Subcutaneous abdominal adipose tissue (tissue), 5 donors: Measurements from ENCODE around the gene AMPD3.
A peak's percentile ranks its signal among the peaks of the same experiment; 100 is the strongest.

Source experiments
- H3K27ac ChIP-seq: one replicate; pipeline ENCODE4 v1.7.0; 2013; ENCODE audit warnings: low read depth, mild to moderate bottlenecking, inconsistent platforms, low read length, moderate library complexity
- H3K27me3 ChIP-seq, 5 donors: one replicate each; pipeline ENCODE4 v1.7.0; 2013; ENCODE audit warnings: low read length in 5 of 5, inconsistent platforms in 1 of 5; ENCODE audit not compliant: control insufficient read depth in 5 of 5, insufficient read depth in 4 of 5
- H3K36me3 ChIP-seq, 5 donors: one replicate each; pipeline ENCODE4 v1.7.0; 2013; ENCODE audit warnings: low read length in 5 of 5; ENCODE audit not compliant: control insufficient read depth in 5 of 5, insufficient read depth in 5 of 5
- H3K4me1 ChIP-seq, 5 donors: one replicate each; pipeline ENCODE4 v1.7.0; 2013; ENCODE audit warnings: low read length in 5 of 5, mild to moderate bottlenecking in 3 of 5, moderate library complexity in 1 of 5; ENCODE audit not compliant: control insufficient read depth in 5 of 5, insufficient read depth in 5 of 5
- H3K4me3 ChIP-seq, 5 donors: one replicate each; pipeline ENCODE4 v1.7.0; 2013; ENCODE audit warnings: low read length in 5 of 5, low read depth in 1 of 5
- H3K9ac ChIP-seq, 5 donors: one replicate each; pipeline ENCODE4 v1.7.0; 2013; ENCODE audit warnings: low read length in 5 of 5, mild to moderate bottlenecking in 4 of 5, moderate library complexity in 3 of 5
- H3K9me3 ChIP-seq, 5 donors: one replicate each; pipeline ENCODE4 v1.7.0; 2013; ENCODE audit warnings: low read length in 5 of 5; ENCODE audit not compliant: control insufficient read depth in 5 of 5
- donor health status: healthy.
- donor health status: healthy.
- donor health status: healthy.
- donor health status: healthy.
- donor health status: healthy.

The AMPD3 gene

GRCh38 chr11:10454878-10455631, at the start of gene AMPD3:
Gene AMPD3, plus strand, starts transcription at chr11:10455264. Its CDS starts 6,256 bp downstream, at chr11:10461520.
- peaks cover 0 to 3% (median 0%) of the 10 kb centered on the region in 5 donors for H3K27me3 ChIP-seq
- H3K9me3 ChIP-seq, result no peaks in the 10 kb centered on the region
- H3K4me1 ChIP-seq, result peaks cover 3 to 47% (median 24%) of the 10 kb centered on the region in 5 donors
- peak within 1 kb of the TSS in 2 of 5 donors; percentile 22 to 28 for H3K9ac ChIP-seq
- peak within 1 kb of the TSS in 4 of 5 donors; percentile 37 to 50 (median 40) for H3K4me3 ChIP-seq
- no peaks in the 10 kb centered on the region for H3K36me3 ChIP-seq
- H3K27ac ChIP-seq, result no peak within 1 kb of the TSS

GRCh38 chr11:10405865-10406592, 49.0 kb upstream of the AMPD3 start:
- Histone ChIP-seq H3K4me3 (no peak overlapping the region), H3K4me1 (peaks cover 0 to 40% (median 22%) of the 10 kb centered on the region in 5 donors), H3K27ac (no peak overlapping the region), H3K9ac (no peak overlapping the region), H3K27me3 (no peaks in the 10 kb centered on the region), H3K36me3 (no peaks in the 10 kb centered on the region), H3K9me3 (no peaks in the 10 kb centered on the region)

GRCh38 chr11:10407055-10407454, 48.0 kb upstream of the AMPD3 start:
- H3K36me3 ChIP-seq, result peaks cover 0 to 4% (median 0%) of the 10 kb centered on the region in 5 donors
- peaks cover 0 to 30% (median 12%) of the 10 kb centered on the region in 5 donors for H3K4me1 ChIP-seq
- H3K4me3 ChIP-seq, result no peak overlapping the region
- no peaks in the 10 kb centered on the region for H3K9me3 ChIP-seq
- no peaks in the 10 kb centered on the region for H3K27me3 ChIP-seq
- H3K9ac ChIP-seq, result no peak overlapping the region
- H3K27ac ChIP-seq, result no peak overlapping the region

- Histone ChIP-seq H3K4me3 (no peak overlapping the region), H3K36me3 (peaks cover 0 to 4% (median 0%) of the 10 kb centered on the region in 5 donors), H3K9ac (no peak overlapping the region), H3K4me1 (peaks cover 0 to 26% (median 12%) of the 10 kb centered on the region in 5 donors), H3K9me3 (no peaks in the 10 kb centered on the region), H3K27me3 (no peaks in the 10 kb centered on the region), H3K27ac (no peak overlapping the region)
Measured at GRCh38 chr11:10407749-10408685, 47.0 kb upstream of the AMPD3 start.

GRCh38 chr11:10409207-10409661, 45.8 kb upstream of the AMPD3 start:
- H3K9ac ChIP-seq, result no peak overlapping the region
- H3K27ac ChIP-seq, result no peak overlapping the region
- no peaks in the 10 kb centered on the region for H3K27me3 ChIP-seq
- peaks cover 0 to 4% (median 0%) of the 10 kb centered on the region in 5 donors for H3K36me3 ChIP-seq
- peaks cover 2 to 36% (median 21%) of the 10 kb centered on the region in 5 donors for H3K4me1 ChIP-seq
- no peaks in the 10 kb centered on the region for H3K9me3 ChIP-seq
- no peak overlapping the region for H3K4me3 ChIP-seq

- no peaks in the 10 kb centered on the region for H3K27me3 ChIP-seq
- H3K9me3 ChIP-seq, result no peaks in the 10 kb centered on the region
- no peak overlapping the region for H3K27ac ChIP-seq
- H3K36me3 ChIP-seq, result peaks cover 0 to 4% (median 0%) of the 10 kb centered on the region in 5 donors
- H3K4me3 ChIP-seq, result no peak overlapping the region
- peaks cover 2 to 45% (median 27%) of the 10 kb centered on the region in 5 donors for H3K4me1 ChIP-seq
- no peak overlapping the region for H3K9ac ChIP-seq
Measured at GRCh38 chr11:10410106-10410843, 44.8 kb upstream of the AMPD3 start.

- H3K4me1 ChIP-seq, result peaks cover 2 to 49% (median 28%) of the 10 kb centered on the region in 5 donors
- no peak overlapping the region for H3K9ac ChIP-seq
- H3K27me3 ChIP-seq, result no peaks in the 10 kb centered on the region
- no peak overlapping the region for H3K4me3 ChIP-seq
- no peak overlapping the region for H3K27ac ChIP-seq
- H3K36me3 ChIP-seq, result peaks cover 0 to 4% (median 0%) of the 10 kb centered on the region in 5 donors
- no peaks in the 10 kb centered on the region for H3K9me3 ChIP-seq
Measured at GRCh38 chr11:10410844-10411200, 44.2 kb upstream of the AMPD3 start.

GRCh38 chr11:10412266-10412665, 42.8 kb upstream of the AMPD3 start:
- no peaks in the 10 kb centered on the region for H3K27me3 ChIP-seq
- H3K27ac ChIP-seq, result no peak overlapping the region
- no peak overlapping the region for H3K9ac ChIP-seq

GRCh38 chr11:10413268-10413667, 41.8 kb upstream of the AMPD3 start:
- no peak overlapping the region for H3K4me3 ChIP-seq
- peaks cover 2 to 37% (median 17%) of the 10 kb centered on the region in 5 donors for H3K4me1 ChIP-seq
- no peaks in the 10 kb centered on the region for H3K9me3 ChIP-seq
- H3K9ac ChIP-seq, result no peak overlapping the region
- peaks cover 0 to 4% (median 0%) of the 10 kb centered on the region in 5 donors for H3K36me3 ChIP-seq
- peak overlapping the region; percentile 17 for H3K27ac ChIP-seq
- no peaks in the 10 kb centered on the region for H3K27me3 ChIP-seq

More at GRCh38 chr11:10412266-10412665, 42.8 kb upstream of the AMPD3 start:
- H3K36me3 ChIP-seq, result peaks cover 0 to 4% (median 0%) of the 10 kb centered on the region in 5 donors
- H3K9me3 ChIP-seq, result no peaks in the 10 kb centered on the region
- peaks cover 2 to 37% (median 21%) of the 10 kb centered on the region in 5 donors for H3K4me1 ChIP-seq
- H3K4me3 ChIP-seq, result no peak overlapping the region
